Activated T-helper 1 cell treated with Interleukin-2 at 50 U/mL for 16 hours (primary cell): Measurements from ENCODE around the gene TAF11L5.
"Not testable (repeated sequence)": the region's sequence is repeated elsewhere in the genome, so short reads cannot be mapped to it uniquely, and the experiment has no call there.

Experiments
- DNase-seq: peaks from one replicate; pipeline ENCODE4 v3.0.0-alpha.2; 2020; ENCODE audit warnings: low read depth

Gene TAF11L5

DNA sequence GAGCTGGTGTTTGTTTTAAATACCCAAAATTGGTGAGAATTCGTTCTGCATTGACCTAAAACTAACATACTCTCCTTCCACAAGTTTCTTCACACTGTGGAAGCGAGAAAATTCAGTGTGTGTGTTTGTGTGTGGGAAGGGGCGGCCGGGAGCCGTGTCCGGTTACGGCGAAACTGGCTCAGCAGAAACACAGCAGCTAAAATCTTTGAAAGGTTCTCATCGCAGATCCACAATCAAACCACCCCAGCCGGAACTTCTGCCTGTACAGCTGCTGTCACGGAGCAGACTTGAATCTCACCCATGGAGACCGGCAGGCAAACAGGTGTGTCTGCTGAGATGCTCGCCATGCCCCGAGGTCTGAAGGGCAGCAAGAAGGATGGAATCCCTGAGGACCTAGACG is at the start of gene TAF11L5:
TAF11L5 (plus strand) TSS at position 301 of the 400 bp plus-strand sequence.
- DNase-seq: not testable (repeated sequence)

DNA sequence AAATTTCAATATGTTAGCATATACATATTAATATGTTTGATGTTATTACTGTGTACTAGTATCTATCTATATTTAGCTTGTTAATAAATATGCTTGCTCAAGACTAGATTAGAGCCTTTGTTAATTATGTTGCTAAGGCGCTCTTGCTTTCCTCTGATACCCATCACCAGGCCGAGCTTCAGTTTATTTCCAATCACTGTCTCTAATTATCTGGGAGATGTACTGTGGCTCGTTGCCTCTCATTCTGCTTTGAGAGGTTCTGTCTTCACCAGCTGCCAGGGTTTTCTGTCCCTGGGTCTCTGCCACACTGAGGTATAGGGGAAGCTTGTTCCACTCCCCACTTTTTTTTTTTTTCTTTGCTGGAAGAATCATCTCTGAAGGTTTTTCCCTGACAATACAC is 48.0 kb upstream of the TAF11L5 start:
- no peak for DNase-seq

DNA sequence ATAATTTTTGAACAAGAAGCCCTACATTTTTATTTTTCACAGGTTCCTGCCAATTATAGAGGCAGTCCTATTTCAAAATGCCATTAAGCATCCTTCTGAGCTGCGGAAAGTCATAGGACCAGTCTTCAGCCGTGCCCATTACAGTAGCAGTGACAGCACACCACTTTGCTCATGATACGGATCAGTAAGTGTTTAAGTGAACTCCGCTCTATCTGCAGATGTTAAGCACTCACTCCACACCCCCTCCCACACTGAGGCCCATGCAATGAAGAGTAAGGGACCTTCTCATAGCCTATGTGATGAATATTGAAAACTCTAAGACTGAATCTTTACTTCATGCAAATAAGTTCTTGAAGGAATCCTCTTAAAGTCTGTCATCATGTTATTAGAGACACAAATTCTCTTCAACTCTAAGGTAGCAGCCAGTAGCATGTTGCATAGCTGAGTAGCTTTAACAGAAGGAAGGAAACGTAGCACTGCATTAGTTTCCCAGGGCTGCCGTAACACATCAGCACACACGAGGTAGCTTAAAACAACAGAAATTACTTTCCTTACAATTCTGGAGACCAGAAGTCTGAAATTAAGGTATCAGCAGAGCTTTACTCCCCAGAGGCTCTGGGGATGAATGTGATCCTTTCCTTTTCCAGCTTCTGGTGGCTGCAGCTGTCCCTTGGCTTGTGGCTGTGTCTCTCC is 47.3 kb upstream of the TAF11L5 start:
- no peak for DNase-seq

DNA sequence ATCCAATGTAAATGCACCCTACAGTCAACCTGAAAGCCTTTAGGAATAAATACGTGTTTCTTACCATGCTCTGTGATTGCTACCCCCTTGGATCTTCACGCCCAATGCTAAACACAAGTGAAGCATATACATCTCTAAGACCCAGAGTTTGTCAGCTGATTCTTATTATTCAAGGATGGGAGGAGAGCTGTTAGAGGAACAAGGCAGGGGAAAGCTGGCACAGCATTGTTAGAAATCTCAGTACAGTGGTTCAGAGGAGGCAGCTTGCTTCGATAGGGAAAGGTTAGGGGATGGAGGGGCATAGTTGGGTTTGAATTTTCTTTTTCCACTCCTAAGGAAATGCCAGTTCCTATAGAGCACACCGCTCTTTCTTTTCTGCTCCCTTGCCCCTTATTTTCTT is 43.7 kb upstream of the TAF11L5 start:
- no peak for DNase-seq

DNA sequence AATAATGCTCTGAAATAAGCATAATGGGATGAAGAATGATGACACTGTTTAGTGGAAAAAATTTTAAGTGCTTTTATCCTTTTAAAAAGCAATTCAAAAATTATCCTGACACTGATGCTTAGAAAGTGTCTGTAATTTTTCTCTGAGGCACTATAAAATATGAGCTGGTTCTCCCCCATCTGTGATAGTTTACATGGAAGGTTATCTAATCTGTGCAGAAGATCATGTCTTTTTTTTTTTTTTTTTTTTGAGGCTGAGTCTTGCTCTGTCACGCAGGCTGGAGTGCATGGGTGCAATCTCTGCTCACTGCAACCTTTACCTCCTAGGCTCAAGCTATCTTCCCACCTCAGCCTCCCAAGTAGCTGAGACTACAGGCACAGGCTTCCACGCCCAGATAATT is 42.2 kb upstream of the TAF11L5 start:
- no peak for DNase-seq

DNA sequence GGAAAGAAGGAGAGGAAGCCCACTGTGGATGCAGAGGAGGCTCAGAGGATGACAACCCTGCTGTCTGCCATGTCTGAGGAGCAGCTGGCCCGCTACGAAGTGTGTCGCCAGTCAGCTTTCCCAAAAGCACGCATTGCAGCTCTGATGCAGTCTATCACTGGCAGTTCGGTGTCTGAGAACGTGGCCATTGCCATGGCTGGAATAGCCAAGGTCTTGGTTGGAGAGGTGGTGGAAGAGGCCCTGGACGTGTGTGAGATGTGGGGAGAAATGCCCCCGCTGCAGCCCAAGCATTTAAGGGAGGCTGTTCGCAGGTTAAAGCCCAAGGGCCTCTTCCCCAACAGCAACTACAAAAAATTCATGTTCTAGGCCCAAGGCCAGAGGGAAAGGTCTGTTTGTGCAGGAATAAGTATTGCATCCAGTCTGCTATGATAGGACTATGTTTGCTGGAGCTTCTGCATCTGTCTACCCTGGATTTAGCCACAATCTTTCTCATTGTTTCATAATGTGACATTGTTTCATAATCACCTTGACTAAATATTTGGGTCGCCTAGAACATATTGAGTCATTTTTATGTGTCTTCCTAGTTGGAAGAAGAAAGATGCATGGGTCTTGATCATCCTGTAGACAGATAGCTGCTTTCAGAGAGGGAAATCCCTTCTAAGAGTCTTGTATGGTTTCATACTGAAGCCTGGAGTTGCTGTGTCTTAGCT is 38.4 kb upstream of the TAF11L5 start:
- DNase-seq: not testable (repeated sequence)

DNA sequence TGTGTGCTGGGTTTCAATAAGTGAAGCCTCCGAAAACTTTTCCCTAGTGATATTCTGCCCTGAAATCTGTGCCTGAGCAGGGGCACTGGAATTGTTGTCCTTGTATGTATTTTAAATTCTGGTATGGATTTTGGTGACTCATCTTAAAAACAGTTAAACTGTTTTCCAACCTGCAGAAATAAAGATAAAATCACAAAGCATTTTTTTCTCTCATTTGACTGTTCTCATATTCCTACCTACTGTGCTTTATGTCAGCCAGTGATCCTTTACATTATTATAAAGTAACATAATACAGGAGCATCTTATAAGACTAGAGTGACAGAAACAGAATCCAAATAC is 37.9 kb upstream of the TAF11L5 start:
- DNase-seq: no peak

DNA sequence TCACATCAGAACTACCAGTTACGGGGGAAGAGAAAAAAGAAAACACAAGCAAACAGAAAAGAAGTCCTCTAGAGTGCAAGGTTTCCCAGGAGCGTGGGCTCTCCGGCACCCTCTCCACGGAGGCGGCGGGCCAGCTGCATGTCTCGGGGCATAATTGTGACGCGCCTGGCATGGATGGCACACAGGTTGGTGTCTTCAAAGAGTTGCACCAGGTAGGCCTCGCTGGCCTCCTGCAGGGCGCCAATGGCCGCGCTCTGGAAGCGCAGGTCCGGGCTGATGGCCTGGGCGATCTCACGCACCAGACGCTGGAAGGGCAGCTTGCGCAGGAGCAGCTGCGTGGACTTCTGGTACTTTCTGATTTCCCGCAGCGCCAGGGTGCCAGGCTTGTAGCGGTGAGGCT is 33.8 kb upstream of the TAF11L5 start:
- not testable (repeated sequence) for DNase-seq

DNA sequence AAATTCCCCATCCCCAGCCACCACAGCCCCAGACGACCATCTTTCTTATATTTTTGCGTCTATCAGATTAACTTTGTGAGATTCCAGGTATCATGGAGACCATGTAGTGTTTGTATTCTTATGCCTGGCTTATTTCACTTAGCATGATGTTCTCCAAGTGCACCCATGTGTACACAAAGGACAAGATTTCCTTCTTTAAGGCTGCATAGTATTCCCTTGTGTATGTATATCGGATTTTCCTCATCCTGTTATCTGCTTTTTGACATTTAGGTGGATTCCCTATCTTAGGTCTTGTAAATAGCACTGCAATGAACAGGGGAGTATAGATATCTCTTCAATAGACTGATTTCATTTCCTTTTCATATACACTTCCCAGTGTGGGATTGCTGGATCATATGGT is 32.3 kb upstream of the TAF11L5 start:
- no peak for DNase-seq

DNA sequence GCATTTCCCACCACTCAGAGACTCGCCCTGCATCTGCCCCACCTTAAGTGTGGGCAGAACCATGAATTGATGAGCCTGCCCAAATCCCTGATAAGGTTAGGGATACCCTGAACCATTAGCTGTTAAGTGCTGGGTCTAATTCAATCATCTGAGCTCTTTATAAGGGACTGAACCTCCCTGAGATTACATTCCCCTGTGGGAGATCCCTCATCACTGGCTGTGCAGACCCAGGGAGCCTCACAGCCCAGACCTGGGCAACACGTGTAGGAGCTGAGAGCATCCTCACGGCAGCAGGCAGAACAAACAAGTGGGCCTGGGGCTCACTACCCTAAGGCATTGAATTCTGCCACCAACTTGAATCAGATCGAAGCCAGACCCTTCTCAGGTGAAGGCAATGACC is 27.6 kb upstream of the TAF11L5 start:
- no peak for DNase-seq

DNA sequence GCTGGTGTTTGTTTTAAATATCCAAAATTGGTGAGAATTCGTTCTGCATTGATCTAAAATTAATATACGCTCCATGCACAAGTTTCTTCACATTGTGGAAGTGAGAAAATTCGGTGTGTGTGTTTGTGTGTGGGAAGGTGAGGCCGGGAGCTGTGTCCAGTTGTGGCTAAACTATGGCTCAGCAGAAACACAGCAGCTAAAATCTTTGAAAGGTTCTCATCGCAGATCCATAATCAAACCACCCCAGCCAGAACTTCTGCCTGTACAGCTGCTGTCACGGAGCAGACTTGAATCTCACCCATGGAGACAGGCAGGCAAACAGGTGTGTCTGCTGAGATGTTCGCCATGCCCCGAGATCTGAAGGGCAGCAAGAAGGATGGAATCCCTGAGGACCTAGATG is 27.1 kb upstream of the TAF11L5 start, which contains the start of gene TAF11L2:
TAF11L2 (plus strand) TSS at position 301 of the 400 bp plus-strand sequence.
- not testable (repeated sequence) for DNase-seq

DNA sequence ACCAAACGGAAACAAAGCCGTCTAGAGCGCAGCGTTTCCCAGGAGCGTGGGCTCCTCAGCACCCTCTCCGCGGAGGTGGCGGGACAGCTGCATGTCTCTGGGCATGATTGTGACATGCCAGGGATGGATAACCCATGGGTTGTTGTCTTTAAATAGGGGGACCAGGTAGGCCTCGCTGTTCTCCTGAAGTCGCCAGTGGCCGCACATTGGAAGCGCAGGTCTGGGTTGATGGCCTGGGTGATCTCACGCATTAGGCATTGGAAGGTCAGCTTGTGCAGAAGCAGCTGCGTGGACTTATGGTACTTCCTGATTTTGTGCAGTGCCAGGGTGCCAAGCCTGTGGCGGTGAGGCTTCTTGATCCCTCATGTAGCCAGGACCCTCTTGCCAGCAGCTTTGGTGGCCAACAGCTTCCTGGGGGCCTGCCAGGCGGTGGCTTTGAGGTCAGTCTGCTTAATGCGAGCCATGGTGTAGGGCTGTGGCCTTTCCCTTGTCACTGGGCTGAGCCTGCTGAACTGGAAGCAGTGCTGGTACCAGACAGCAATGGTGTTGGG is 13.2 kb upstream of the TAF11L5 start:
- no peak for DNase-seq

DNA sequence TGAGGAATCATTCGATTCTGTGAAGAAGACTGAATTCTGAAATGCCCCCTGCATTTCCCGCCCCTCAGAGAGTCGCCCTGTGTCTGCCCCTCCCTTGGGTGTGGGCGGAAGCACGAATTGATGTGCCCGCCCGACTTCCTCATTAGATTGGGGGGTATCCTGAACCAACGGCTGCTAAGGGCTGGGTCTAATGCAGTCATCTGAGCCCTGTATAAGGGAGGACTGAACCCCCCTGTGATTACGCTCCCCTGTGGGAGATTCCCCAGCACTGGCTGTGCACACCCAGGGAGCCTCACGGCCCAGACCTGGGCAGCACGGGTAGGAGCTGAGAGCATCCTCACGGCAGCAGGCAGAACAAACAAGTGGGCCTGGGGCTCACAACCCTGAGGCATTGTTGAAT is 7.5 kb upstream of the TAF11L5 start:
- DNase-seq: peak; percentile 4

DNA sequence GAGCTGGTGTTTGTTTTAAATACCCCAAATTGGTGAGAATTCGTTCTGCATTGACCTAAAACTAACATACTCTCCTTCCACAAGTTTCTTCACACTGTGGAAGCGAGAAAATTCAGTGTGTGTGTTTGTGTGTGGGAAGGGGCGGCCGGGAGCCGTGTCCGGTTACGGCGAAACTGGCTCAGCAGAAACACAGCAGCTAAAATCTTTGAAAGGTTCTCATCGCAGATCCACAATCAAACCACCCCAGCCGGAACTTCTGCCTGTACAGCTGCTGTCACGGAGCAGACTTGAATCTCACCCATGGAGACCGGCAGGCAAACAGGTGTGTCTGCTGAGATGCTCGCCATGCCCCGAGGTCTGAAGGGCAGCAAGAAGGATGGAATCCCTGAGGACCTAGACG is 7.0 kb upstream of the TAF11L5 start, which contains the start of gene TAF11L3:
TAF11L3 (plus strand) TSS at position 301 of the 400 bp plus-strand sequence.
- not testable (repeated sequence) for DNase-seq

DNA sequence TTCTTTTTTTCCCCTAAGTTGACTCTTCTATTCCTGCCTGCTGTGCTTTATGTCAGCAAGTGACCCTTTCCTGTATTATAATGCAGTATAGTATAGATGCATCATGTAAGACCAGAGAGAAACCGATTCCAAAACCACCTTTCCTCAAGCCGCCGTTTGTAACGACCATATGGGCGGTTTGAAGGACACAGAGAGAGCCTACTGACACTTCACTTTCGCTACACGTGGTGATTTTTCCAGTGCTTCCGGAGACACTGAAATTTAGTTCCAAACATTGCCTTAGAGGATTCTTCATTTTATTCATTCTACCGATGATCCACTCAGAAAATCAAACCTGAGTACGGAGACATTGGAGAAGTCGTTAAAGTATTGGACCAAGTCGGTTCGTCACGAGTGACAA is 5.5 kb upstream of the TAF11L5 start:
- not testable (repeated sequence) for DNase-seq

DNA sequence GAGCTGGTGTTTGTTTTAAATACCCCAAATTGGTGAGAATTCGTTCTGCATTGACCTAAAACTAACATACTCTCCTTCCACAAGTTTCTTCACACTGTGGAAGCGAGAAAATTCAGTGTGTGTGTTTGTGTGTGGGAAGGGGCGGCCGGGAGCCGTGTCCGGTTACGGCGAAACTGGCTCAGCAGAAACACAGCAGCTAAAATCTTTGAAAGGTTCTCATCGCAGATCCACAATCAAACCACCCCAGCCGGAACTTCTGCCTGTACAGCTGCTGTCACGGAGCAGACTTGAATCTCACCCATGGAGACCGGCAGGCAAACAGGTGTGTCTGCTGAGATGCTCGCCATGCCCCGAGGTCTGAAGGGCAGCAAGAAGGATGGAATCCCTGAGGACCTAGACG is 3.5 kb upstream of the TAF11L5 start, which contains the start of gene TAF11L4:
TAF11L4 (plus strand) TSS at position 301 of the 400 bp plus-strand sequence.
- DNase-seq: not testable (repeated sequence)

DNA sequence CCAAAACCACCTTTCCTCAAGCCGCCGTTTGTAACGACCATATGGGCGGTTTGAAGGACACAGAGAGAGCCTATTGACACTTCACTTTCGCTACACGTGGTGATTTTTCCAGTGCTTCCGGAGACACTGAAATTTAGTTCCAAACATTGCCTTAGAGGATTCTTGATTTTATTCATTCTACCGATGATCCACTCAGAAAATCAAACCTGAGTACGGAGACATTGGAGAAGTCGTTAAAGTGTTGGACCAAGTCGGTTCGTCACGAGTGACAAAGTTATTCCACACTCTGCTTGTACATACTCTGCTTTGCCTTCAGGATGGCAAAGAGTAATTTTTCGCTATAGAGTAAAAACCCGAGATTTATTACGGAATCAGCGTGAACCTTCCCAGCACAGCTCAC is 1.5 kb downstream of the TAF11L5 start:
- not testable (repeated sequence) for DNase-seq

DNA sequence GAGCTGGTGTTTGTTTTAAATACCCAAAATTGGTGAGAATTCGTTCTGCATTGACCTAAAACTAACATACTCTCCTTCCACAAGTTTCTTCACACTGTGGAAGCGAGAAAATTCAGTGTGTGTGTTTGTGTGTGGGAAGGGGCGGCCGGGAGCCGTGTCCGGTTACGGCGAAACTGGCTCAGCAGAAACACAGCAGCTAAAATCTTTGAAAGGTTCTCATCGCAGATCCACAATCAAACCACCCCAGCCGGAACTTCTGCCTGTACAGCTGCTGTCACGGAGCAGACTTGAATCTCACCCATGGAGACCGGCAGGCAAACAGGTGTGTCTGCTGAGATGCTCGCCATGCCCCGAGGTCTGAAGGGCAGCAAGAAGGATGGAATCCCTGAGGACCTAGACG is 3.3 kb downstream of the TAF11L5 start, which contains the start of gene TAF11L6:
TAF11L6 (plus strand) TSS at position 301 of the 400 bp plus-strand sequence.
- DNase-seq: not testable (repeated sequence)
